ENCODE measurements around the gene TTC12. TPM values are rescaled to one million over a fixed set of nuclear protein-coding genes. Genes with fewer than 3 reads are reported as not detected.

The TTC12 gene
- total RNA-seq, 2 donors from 2014 or later, result 4.6 to 6.3 TPM

GRCh38 chr11:113311536-113311935, 2.8 kb upstream of the TTC12 start:
- DNase-seq (ENCODE audit: low spot score), result no peak

GRCh38 chr11:113313601-113314000, 782 bp upstream of the TTC12 start:
- Histone ChIP-seq H3K4me1 (peaks cover 0 to 14% of the 10 kb centered on the region in 2 donors), H3K4me3 (peak overlapping the region in 1 of 2 donors; percentile 81), H3K27ac (no peak overlapping the region), H3K36me3 (peaks cover 5% of the 10 kb centered on the region), H3K9me3 (no peaks in the 10 kb centered on the region), H3K27me3 (no peaks in the 10 kb centered on the region)
- no peak for DNase-seq (ENCODE audit: low spot score)
- TF ChIP-seq CTCF (IDR thresholded peaks at IDR 0.05), result no peak

More at GRCh38 chr11:113311536-113311935, 2.8 kb upstream of the TTC12 start:
- H3K27ac ChIP-seq, result no peak overlapping the region
- H3K4me3 ChIP-seq, result no peak overlapping the region
- peaks cover 0 to 14% of the 10 kb centered on the region in 2 donors for H3K4me1 ChIP-seq
- no peaks in the 10 kb centered on the region for H3K9me3 ChIP-seq
- peaks cover 2% of the 10 kb centered on the region for H3K36me3 ChIP-seq
- no peak for TF ChIP-seq CTCF (IDR thresholded peaks at IDR 0.05)
- no peaks in the 10 kb centered on the region for H3K27me3 ChIP-seq

- H3K4me3 ChIP-seq, result peak overlapping the region; percentile 72 to 81
- peaks cover 5% of the 10 kb centered on the region for H3K36me3 ChIP-seq
- no peaks in the 10 kb centered on the region for H3K27me3 ChIP-seq
- H3K27ac ChIP-seq, result peak overlapping the region; percentile 86 to 91
- peaks cover 0 to 14% of the 10 kb centered on the region in 2 donors for H3K4me1 ChIP-seq
- DNase-seq (ENCODE audit: low spot score), result no peak
- no peak for TF ChIP-seq CTCF (IDR thresholded peaks at IDR 0.05)
- no peaks in the 10 kb centered on the region for H3K9me3 ChIP-seq
Measured at GRCh38 chr11:113314065-113314388, 356 bp upstream of the TTC12 start.

- TF ChIP-seq CTCF (IDR thresholded peaks at IDR 0.05), result no peak
- no peaks in the 10 kb centered on the region for H3K9me3 ChIP-seq
- DNase-seq (ENCODE audit: low spot score), result no peak
- H3K27ac ChIP-seq, result no peak overlapping the region
- H3K4me1 ChIP-seq, result peaks cover 0 to 14% of the 10 kb centered on the region in 2 donors
- H3K27me3 ChIP-seq, result no peaks in the 10 kb centered on the region
- H3K4me3 ChIP-seq, result no peak overlapping the region
- H3K36me3 ChIP-seq, result peaks cover 5% of the 10 kb centered on the region
Measured at GRCh38 chr11:113315811-113316210, 1.4 kb downstream of the TTC12 start.

GRCh38 chr11:113316256-113316655, 1.9 kb downstream of the TTC12 start:
- DNase-seq (ENCODE audit: low spot score), result no peak
- Histone ChIP-seq H3K27me3 (no peaks in the 10 kb centered on the region), H3K4me3 (no peak overlapping the region), H3K9me3 (no peaks in the 10 kb centered on the region), H3K4me1 (peaks cover 0 to 14% of the 10 kb centered on the region in 2 donors), H3K27ac (no peak overlapping the region), H3K36me3 (peaks cover 5% of the 10 kb centered on the region)
- TF ChIP-seq CTCF (IDR thresholded peaks at IDR 0.05), result no peak

GRCh38 chr11:113317339-113317738, 3.0 kb downstream of the TTC12 start:
- Histone ChIP-seq H3K27ac (no peak overlapping the region), H3K4me1 (peaks cover 0 to 14% of the 10 kb centered on the region in 2 donors), H3K9me3 (no peaks in the 10 kb centered on the region), H3K36me3 (peaks cover 5% of the 10 kb centered on the region), H3K27me3 (no peaks in the 10 kb centered on the region), H3K4me3 (no peak overlapping the region)
- no peak for DNase-seq (ENCODE audit: low spot score)
- no peak for TF ChIP-seq CTCF (IDR thresholded peaks at IDR 0.05)

Measured in right atrium auricular region (tissue), 2 donors.